Measurements from ENCODE around the gene VEGFA.

DNA sequence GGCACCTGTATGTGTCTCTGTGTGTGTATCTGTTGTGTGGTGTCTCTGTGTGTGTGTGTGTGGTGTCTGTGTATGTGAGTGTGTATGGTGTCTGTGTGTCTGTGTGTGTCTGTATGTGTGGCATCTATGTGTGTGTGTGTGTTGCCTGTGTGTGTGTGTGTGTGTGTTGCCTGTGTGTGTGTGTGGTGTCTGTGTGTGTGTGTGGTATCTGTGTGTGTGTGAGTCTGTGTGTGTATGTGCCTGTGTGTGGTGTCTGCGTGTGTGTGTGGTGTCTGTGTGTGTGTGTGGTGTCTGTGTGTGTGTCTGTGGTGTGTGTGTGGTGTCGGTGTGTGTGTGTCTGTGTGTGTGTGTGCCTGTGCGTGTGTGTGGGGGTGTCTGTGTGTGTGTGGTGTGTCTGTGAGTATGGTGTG lies 31.7 kb upstream of the VEGFA start:
- TF ChIP-seq, protein P1, sequence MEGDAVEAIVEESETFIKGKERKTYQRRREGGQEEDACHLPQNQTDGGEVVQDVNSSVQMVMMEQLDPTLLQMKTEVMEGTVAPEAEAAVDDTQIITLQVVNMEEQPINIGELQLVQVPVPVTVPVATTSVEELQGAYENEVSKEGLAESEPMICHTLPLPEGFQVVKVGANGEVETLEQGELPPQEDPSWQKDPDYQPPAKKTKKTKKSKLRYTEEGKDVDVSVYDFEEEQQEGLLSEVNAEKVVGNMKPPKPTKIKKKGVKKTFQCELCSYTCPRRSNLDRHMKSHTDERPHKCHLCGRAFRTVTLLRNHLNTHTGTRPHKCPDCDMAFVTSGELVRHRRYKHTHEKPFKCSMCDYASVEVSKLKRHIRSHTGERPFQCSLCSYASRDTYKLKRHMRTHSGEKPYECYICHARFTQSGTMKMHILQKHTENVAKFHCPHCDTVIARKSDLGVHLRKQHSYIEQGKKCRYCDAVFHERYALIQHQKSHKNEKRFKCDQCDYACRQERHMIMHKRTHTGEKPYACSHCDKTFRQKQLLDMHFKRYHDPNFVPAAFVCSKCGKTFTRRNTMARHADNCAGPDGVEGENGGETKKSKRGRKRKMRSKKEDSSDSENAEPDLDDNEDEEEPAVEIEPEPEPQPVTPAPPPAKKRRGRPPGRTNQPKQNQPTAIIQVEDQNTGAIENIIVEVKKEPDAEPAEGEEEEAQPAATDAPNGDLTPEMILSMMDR (IDR thresholded peaks at IDR 0.05; ENCODE audit: poor library complexity) = no peak
- no peak for TF ChIP-seq EZH2phosphoT487 (IDR thresholded peaks at IDR 0.05; ENCODE audit: low read depth, severe bottlenecking, unreplicated experiment)

Measured in hepatocyte (in vitro differentiated cells).